Thyroid gland (tissue), 4 donors: ENCODE data around the gene FAHD2A. TPM values are rescaled to one million over a fixed set of nuclear protein-coding genes. Genes with fewer than 3 reads are reported as not detected.
"Not testable (repeated sequence)": the region's sequence is repeated elsewhere in the genome, so short reads cannot be mapped to it uniquely, and the experiment has no call there.

ENCODE experiments used
- DNase-seq, 2 donors: peaks; one replicate each; pipeline ENCODE4 v3.0.0-alpha.2; 2019
- H3K27ac ChIP-seq, 3 donors: fragments of 200-600 bp; sonication (generic); 1 replicate in 2 of 3; 2 replicates in 1 of 3; pipeline ENCODE4 v1.5.1; 2016 to 2019; ENCODE audit warnings: mild to moderate bottlenecking in 1 of 3, moderate library complexity in 1 of 3
- H3K27me3 ChIP-seq: fragments of 200-600 bp; sonication (generic); one replicate; pipeline ENCODE4 v1.5.1; 2019
- H3K36me3 ChIP-seq, 2 donors: fragments of 200-600 bp; sonication (generic); one replicate each; pipeline ENCODE4 v1.5.1; 2016 to 2019
- H3K4me1 ChIP-seq, 2 donors: fragments of 200-600 bp; sonication (generic); one replicate each; pipeline ENCODE4 v1.5.1; 2017 to 2019
- H3K4me3 ChIP-seq, 3 donors: fragments of 200-600 bp; sonication (generic); replicated peaks in 1 of 3; 1 replicate in 2 of 3; 2 replicates in 1 of 3; pipeline ENCODE4 v1.5.1; 2016; ENCODE audit warnings: mild to moderate bottlenecking in 1 of 3
- H3K9me3 ChIP-seq: fragments of 200-600 bp; sonication (generic); one replicate; pipeline ENCODE4 v1.5.1; 2017
- CTCF ChIP-seq, 6 experiments: fragments of 200-600 bp in 3 of 6; fragments of 450-650 bp in 3 of 6; sonication (generic) in 3 of 6; IDR thresholded peaks; one replicate each; pipeline ENCODE4 v1.5.1; 2016 to 2019; ENCODE audit warnings: antibody characterized with exemption in 6 of 6, mild to moderate bottlenecking in 2 of 6, inconsistent platforms in 1 of 6, moderate library complexity in 1 of 6
- POLR2A ChIP-seq, 2 donors: fragments of 450-650 bp; IDR thresholded peaks; one replicate each; pipeline ENCODE4 v1.6.1; 2017; ENCODE audit warnings: antibody characterized with exemption in 2 of 2, mild to moderate bottlenecking in 2 of 2, moderate library complexity in 1 of 2
- WGBS, 2 donors: methylation state at CpG; one replicate each; pipeline ENCODE4 v1.1.5; 2017; 5-methylcytosine and 5-hydroxymethylcytosine counted together
- intact Hi-C: fragments of 100-400 bp; cut with DNase I; formaldehyde crosslinking; loops from one replicate; pipeline ENCODE4 v1.15.1; 2023
- total RNA-seq, 4 donors: library from RNA; depleted of rRNA; stranded (reverse); fragments of >200 nt; gene quantifications; one replicate each; pipeline ENCODE4 v1.2.3, GENCODE V29; 2016

Gene FAHD2A
- total RNA-seq, 4 donors from 2014 or later, result 39.2 to 90.2 (median 59.3) TPM

GRCh38 chr2:95354925-95355324 is 47.6 kb upstream of the FAHD2A start:
- no peaks in the 10 kb centered on the region for H3K27me3 ChIP-seq
- no peak for DNase-seq
- no peaks in the 10 kb centered on the region for H3K36me3 ChIP-seq
- no peak for TF ChIP-seq POLR2A (IDR thresholded peaks at IDR 0.05)
- no peak for TF ChIP-seq CTCF (IDR thresholded peaks at IDR 0.05)
- no peaks in the 10 kb centered on the region for H3K9me3 ChIP-seq
- 92 to 100% methylated on average over 2 to 8 of the region's 8 CpGs for WGBS, 2 donors
- H3K4me3 ChIP-seq, result no peak overlapping the region
- H3K27ac ChIP-seq, result no peak overlapping the region
- intact Hi-C loops, result no loop called here
- H3K4me1 ChIP-seq, result peaks cover 4 to 16% of the 10 kb centered on the region in 2 donors

DNA sequence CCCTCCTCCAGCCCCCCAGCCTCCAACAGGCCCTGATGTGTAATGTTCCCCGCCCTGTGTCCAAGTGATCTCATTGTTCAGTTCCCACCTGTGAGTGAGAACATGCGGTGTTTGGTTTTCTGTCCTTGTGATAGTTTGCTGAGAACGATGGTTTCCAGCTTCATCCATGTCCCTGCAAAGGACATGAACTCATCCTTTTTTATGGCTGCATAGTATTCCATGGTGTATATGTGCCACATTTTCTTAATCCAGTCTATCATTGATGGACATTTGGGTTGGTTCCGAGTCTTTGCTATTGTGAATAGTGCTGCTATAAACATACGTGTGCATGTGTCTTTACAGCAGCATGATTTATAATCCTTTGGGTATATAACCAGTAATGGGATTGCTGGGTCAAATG is 47.0 kb upstream of the FAHD2A start:
- 95 to 97% methylated on average over 5 of the region's 5 CpGs for WGBS, 2 donors
- peaks cover 4 to 16% of the 10 kb centered on the region in 2 donors for H3K4me1 ChIP-seq
- H3K27me3 ChIP-seq, intact Hi-C loops, DNase-seq, H3K9me3 ChIP-seq, H3K36me3 ChIP-seq, H3K4me3 ChIP-seq, H3K27ac ChIP-seq: not testable (repeated sequence)

DNA sequence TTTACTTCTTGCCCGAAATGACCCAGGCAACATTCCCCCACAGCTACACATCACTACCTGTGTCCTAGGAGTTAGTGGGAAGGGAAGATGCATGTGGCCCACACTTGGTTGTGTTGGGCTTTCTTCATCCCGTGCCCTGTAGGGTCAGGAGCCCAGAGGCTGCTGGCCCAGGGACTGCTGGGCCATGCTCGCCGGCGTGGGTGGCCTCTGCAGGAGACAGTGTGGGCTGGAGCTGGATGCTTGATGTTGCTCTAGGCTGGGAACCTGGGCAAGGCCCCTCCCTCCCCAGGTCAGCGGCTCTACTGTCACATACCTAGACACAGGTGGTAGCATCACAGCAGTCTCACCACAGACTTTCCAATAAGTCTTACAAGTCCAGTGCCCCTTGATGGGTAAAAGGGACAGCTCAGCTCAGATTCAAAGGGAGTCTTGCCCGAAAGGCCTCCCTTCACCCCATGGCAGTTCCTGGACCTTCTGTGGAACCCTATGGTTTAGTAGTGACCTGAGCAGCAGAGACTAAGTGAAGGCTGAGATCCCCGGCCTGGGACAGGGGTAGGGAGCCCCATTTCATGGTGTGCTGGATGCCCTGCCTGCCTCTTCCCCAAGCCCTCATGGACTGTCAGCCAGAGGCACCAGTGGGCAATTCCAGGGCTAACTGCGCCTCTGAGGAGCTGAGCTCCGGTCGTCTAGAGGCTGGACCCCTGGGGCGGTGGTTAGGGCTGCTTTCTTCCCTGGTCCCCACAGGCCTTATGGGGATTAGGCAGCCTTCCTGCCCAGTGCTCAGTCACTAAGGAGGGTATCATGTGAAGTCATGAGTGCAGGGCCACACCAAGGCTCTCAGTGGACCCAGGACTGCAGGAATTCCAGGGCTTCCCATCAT is 45.4 kb upstream of the FAHD2A start:
- TF ChIP-seq CTCF (IDR thresholded peaks at IDR 0.05) (no peak), POLR2A (IDR thresholded peaks at IDR 0.05) (no peak)
- Histone ChIP-seq H3K4me3 (no peak overlapping the region), H3K27ac (no peak overlapping the region), H3K9me3 (no peaks in the 10 kb centered on the region), H3K4me1 (peaks cover 4 to 14% of the 10 kb centered on the region in 2 donors), H3K36me3 (no peaks in the 10 kb centered on the region), H3K27me3 (no peaks in the 10 kb centered on the region)
- DNase-seq, result no peak
- WGBS, 2 donors, result 97 to 100% methylated on average over 6 of the region's 12 CpGs
- intact Hi-C loops, result no loop called here

DNA sequence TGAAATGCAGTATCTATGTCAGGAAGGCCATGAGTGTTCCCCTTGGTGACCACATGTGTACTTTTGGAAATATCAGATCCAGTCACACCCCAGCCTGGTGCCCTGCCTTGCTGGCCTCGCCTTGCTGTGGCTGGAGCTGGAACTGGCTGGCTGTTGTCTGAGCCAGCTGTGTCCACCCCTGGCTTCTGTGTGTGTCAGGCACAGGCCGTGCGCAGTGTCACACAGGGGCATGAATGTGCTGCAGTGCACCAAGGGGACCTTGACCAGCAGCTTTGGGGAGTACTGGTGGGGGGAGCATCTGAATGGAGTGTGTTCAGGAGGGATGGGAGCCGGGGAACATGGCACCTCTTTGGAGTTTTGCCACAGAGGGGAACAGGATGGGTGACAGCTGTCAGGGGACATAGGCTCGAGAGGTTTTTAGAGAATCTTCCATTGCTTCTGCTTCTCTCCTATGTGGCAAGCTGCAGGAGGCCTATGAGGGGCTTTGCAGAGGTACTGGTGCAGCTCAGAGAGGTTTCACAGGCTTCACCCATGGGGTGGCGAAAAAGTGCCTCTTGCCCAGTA is 44.7 kb upstream of the FAHD2A start:
- H3K36me3 ChIP-seq, result no peaks in the 10 kb centered on the region
- no peak overlapping the region for H3K27ac ChIP-seq
- WGBS, 2 donors, result 93 to 97% methylated on average over 6 of the region's 6 CpGs
- TF ChIP-seq POLR2A (IDR thresholded peaks at IDR 0.05) (no peak), CTCF (IDR thresholded peaks at IDR 0.05) (no peak)
- no peak overlapping the region for H3K4me3 ChIP-seq
- no peak for DNase-seq
- no peaks in the 10 kb centered on the region for H3K9me3 ChIP-seq
- intact Hi-C loops, result no loop called here
- peaks cover 4 to 11% of the 10 kb centered on the region in 2 donors for H3K4me1 ChIP-seq
- H3K27me3 ChIP-seq, result no peaks in the 10 kb centered on the region

DNA sequence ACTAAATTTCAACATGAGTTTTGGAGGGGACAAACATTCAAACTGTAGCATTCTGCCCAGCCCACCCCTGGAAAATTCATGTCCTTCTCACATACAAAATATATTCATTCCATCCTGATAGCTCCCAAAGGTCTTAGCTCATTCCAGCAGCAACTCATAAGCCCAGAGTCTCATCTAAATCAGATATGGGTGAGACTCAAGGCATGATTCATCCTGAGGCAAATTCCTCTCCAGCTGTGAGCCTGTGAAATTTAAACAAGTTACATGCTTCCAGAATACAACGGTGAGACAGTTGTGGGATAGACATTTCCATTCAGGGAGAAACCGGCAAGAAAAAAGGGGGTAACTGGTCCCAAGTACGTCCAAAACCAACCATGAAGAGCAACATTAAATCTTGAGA is 43.5 kb upstream of the FAHD2A start:
- H3K4me1 ChIP-seq, result peaks cover 4 to 11% of the 10 kb centered on the region in 2 donors
- H3K36me3 ChIP-seq, result no peaks in the 10 kb centered on the region
- intact Hi-C loops, result no loop called here
- TF ChIP-seq POLR2A (IDR thresholded peaks at IDR 0.05), result no peak
- no peak for TF ChIP-seq CTCF (IDR thresholded peaks at IDR 0.05)
- no peaks in the 10 kb centered on the region for H3K27me3 ChIP-seq
- 72 to 88% methylated on average over 3 of the region's 3 CpGs for WGBS, 2 donors
- peak overlapping the region in 1 of 3 donors; percentile 27 for H3K27ac ChIP-seq
- no peaks in the 10 kb centered on the region for H3K9me3 ChIP-seq
- no peak for DNase-seq
- no peak overlapping the region for H3K4me3 ChIP-seq
